HG03066 (cell line): ENCODE measurements around the gene LIPC.

Experiments used
- ATAC-seq: cut with Tn5 transposase; IDR thresholded peaks from one replicate; pipeline ENCODE4 v1.9.1; 2021; ENCODE audit warnings: low read depth; ENCODE audit not compliant: unreplicated experiment

LIPC gene

GRCh38 chr15:58490888-58491473 lies 59.2 kb downstream of the LIPC start:
- ATAC-seq: no peak

DNA sequence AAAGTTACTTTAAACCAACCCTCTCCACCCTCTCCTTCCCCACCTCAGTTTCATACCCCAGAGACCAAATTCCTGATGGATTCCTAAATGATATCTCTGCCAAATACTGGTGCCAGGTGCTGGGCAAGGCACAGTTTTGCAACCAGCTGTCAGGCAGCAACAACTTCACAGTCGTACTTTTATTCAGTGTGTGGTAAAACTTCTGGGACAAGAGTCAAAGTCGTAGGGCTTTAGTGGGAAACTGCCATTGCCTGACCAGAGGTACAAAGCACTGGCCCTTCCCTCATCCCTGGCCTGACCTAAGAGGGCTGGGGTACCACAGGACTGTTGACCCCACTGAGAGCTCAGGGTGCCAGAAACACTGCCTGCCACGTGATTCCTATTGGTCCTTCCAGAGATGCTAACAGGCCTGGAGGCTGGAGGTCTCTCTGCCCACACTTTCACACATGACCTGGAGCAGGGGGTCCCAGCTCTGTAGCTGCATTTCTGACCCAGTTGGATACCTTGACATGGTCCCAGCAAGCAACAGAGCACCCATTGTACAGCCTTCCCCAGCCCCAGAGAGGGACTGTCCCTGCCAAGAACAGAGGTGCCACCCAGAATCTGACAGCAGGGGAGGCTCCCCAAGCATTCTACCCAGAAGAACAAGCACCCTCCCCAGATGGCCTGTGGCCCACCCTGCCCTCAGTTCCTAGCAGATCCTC lies 59.9 kb downstream of the LIPC start:
- ATAC-seq: no peak

DNA sequence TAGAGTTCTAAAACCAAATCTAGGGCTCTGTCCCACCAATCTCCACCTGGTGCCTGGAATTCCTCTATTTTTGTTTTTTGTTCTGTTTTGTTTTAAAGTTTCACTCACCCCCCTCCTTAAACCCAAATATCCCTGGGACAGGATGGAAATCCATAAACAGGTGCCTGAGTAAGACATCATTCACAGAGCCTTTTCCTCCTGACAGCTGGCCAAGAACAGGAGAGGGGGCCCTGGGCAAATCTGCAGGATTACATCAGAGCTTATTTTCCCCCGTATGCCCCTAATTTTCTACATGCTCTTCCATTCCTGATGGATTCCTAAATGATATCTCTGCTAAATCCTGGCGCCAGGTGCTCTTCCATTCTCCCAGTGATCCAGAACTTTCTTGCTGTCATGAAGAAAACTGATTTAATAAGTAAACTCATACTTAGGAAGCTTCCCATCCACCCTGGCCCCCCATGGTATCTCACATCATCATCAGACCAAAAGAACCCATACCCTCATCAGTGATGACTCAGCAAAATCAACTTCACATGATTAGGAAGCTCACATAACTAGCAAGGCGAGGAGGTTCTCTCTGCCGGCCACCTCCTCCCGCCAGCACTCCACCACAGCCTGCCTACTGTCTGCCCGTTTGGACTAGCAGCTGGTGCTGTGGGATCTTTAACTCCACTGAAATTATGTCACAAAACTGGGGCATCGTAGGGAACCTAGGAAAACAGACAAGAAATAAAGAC lies 61.0 kb downstream of the LIPC start:
- no peak for ATAC-seq

DNA sequence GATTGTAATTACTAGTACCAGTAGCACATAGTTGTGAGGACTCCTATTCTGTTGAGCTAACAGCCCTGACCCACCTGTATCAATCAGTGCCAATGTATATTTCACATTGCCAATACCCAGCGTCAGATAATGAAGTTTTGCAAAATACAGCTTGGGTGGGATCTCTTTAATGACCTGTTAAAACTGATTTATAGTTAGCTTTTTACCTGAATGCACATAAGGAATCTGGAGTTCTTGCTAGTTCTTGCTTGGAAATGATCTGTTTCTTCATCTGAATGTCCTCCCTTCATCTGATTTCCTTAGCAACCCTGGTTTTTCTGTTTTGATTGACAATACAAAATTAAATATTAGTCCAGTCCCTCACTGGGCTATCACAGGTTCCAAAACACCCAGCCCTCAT lies 62.8 kb downstream of the LIPC start:
- ATAC-seq: no peak

DNA sequence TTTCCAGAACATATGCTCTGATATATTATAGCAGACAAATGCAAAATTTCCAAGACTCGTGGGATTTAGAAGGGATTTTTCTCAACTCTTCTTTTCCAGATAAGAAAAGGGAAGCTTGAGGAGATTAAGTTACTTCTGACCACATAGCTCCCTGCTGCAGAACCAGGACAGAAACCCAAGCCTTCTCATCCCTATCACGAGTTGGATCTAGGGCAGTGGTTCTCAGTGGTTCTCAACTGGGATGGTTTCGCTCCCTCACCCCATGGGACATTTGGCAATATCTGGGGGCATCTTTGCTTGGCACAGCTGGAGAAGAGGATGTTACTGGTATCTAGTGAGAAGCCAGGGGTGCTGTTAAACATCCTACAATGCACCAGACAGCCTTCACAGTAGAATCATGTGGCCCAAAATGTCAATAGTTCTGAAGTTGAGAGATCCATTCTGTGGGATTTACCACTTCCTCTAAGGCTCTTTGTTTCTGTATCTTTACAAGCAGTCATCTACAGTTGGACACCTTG lies 64.2 kb downstream of the LIPC start:
- ATAC-seq: no peak

DNA sequence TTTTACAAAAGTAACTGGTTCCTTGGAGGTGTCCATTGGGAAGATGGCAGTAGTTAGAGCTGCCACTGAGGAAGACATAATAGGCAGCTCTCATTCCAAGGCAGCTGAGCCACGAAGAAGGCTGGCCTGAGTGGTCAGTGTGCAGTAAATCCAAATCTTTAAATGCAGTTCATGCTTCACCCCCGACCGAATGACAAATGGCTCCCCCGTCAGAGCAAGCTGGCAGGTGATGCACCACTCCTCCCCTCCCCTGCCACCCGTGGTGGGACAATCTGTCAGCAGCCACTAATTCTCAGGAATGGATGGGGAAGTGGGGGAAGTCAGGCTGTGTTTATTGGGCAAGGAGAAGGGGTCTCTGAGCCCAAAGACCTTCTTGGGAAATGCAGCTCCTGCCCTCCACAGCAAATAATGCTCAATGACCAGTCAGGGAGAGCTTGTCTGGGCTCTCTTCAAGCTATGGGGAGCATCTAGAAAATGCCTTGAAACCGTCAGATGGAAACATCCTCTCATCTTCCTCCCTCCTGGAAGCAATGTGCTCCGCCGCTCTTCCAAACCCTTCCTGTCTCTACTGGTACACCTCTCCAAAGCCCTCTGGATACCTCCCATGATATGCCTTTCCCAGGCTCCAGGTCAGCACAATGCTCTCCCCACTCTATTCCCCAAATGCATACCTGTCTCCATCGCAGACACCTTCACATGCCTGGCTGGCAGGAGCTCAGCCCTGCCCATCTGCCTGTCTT lies 65.4 kb downstream of the LIPC start:
- no peak for ATAC-seq

- ATAC-seq: no peak
These were observed 67.2 kb downstream of the LIPC start for GRCh38 chr15:58498821-58499580.

DNA sequence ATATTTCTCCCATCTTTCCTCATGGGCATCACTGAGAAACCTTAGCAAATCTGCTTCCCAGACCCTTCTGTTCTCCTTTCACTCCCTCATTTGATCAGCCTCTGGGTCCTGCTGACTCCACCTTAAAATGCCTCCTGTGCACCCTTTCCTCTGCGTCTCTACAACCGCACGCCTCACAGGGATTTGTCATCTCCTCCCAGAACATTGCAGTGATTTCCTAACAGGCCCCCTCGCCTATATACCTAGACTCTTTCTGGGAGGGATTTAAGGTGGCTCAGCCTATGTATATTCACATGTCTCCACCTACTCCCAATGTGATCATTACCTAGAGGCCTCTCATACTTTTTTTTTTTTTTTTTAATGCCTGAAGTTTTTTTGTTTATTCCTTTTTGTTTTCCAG lies 69.2 kb downstream of the LIPC start:
- no peak for ATAC-seq

- ATAC-seq: no peak
These were observed 69.9 kb downstream of the LIPC start for GRCh38 chr15:58501636-58502188.

DNA sequence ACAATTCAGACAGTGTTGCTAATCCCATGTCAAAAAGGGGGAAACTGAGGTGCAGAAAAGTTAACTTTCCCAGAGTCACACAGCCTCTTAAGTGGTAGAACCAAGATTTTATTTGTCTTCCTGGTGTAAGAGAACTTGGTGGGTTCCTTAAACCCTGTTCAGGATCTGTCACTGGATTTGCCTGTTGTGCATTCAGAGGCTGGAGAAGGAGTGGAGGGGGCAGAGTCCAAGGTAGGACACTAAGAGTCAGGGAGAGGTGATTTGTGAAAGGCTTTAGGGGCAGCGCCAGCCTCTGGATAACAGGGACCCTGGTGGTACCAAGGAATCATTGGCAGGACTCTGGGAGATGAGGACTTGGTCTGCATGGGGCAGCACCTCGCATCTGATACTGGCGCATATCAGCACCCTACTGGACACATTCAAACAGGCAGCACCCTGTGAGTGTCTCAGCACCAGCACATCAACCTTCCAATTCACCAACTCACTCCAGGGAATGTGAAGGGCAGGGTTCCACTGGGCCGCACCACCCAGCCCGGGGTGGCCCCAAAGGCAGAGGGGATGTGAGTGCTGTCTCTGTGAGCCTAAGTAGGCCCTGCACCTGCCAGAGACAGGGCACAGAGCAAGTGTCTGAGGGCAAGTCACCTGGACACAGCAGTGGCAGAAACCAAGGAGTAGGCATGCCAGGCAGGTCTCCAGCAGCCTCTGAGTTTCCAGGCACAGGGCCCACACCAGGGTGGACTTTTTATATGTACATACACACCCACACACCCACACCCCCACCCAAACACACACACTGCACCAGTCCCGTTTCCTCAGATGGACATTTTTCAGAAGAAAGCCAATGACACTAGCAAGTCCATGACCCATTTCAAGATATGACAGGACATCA lies 71.6 kb downstream of the LIPC start:
- no peak for ATAC-seq

DNA sequence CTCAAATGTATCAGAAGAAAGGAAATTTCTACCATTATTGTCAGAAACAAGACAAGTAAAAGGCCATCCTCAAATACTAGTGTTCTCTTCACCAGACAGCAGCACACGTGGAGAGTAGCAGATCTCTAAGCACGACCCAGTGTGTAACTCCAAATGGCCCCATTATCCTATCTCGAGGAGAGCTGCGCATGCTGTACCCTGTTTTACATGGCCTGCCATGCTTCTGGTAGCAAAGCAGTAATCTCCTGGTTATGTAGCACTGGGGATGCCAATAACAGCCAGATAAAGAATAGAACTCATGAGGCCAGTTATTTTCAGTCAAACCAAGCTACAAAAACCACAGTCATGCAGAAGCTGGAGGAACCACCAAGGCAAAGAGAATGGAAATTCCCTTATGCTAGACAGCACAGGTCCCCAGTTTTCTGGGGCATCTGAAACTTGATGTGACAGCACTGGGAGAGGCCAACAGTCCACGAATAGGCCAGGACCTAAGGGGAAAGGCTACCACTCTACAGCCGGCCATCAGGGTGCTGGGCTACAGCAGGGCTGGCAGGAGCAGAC lies 73.0 kb downstream of the LIPC start:
- ATAC-seq: no peak

DNA sequence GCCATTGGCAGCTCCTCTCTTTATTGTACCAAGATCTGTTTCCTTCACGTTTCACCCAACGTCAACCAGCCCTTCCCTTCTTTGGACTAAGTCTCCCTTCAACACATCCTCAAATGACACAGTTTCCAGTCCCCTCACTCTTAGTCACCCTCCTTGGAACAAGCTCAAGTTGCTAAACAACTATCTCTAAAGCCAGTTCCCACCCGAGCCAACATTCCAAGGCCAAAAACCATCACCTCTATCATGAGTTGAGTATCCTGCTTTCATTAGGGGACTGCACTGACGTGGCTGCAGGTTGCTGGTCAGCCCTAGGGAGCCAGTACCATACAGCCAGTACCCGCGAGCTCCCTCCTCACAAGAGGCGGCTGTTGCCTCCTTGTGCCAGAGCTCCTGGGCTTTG lies 73.8 kb downstream of the LIPC start:
- ATAC-seq: no peak

GRCh38 chr15:58506064-58506490 lies 74.3 kb downstream of the LIPC start:
- ATAC-seq: no peak

DNA sequence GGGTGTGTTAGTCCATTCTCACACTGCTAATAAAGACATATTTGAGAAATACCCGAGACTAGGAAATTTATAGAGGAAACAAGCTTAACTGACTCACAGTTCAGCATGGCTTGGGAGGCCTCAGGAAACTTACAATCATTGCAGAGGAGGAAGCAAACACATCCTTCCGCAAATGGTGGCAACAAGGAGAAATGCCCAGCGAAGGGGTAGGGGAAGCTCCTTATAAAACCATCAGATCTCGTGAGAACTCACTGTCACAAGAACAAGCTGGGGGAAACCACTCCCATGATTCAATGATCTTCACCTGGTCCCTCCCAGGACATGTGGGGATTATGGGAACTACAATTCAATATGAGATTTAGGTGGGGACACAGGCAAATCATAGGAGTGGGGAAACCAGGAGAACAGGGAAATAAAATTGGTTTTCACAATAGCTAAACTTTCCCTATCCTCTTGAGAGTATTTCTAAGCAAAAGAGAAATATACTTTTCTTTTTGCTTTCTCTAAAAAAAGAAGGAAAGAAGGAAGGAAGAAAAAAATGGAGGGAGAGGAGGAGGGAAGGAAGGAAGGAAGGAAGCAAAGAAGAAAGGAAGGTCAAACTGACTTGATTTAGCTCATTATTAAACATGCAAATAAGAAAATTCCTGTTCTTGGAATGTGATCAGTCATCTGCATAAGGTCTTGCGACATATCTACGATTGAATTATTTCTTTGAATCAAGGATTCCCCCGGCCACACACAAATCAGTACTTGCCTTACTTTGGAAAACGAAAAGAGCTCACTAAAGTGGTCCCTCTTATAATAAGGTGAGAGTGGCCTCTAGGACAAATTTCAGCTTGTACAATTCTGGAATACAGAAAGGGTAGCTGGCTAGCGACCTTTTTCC lies 75.2 kb downstream of the LIPC start:
- ATAC-seq: no peak

DNA sequence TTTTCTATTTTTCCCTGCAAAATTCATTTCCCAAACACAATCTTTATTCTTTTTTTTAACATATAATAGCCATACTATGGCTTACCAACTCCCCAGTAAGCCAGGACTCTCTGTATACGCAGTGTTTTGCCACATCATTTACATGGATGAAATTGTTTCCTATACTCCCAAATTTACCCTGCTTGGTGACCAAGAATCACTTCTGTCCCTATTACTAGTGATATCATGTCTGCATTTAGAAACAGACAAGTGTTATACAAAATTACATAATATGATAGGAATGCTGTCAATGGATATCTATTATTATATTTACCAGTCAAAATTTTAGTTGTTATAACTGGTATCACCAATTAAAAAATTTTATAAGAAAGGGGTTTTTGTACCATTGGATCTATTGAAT lies 77.8 kb downstream of the LIPC start:
- no peak for ATAC-seq

GRCh38 chr15:58510715-58511598 lies 79.2 kb downstream of the LIPC start:
- ATAC-seq: no peak

DNA sequence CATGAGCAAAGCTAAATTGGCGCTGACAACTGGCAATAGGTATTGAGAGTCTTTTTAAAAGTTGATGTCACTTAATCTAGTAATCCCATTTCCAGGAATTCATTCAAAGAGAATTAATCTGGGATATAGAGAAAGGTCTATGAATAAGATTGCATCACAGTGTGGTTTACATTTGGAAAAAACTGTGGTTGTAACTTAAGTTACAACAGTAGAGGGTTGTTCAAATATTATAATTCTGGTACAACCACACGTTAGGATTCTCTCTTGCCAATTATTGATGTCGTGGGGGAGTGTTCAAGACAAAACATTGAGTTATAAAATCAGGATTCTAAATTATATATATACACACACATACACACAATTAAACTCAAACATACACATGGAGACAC lies 79.8 kb downstream of the LIPC start:
- no peak for ATAC-seq
